ENCODE data around the gene HEG1.
A peak's percentile ranks its signal among the peaks of the same experiment; 100 is the strongest.

HEG1 gene

GRCh38 chr3:125055913-125056745 is at the start of gene HEG1:
TSS of gene HEG1 (minus strand) at chr3:125055997. CDS start at chr3:125055890, 107 bp downstream.
- Histone ChIP-seq H3K4me3 (ENCODE audit: low read depth in 1 of 2, low read length in 2 of 2) (peak within 1 kb of the TSS; percentile 85 to 86), H3K4me1 (ENCODE audit: control insufficient read depth in 1 of 2, insufficient read depth in 2 of 2, low read length in 2 of 2) (peaks cover 25 to 36% of the 10 kb centered on the region in 2 donors), H3K27me3 (ENCODE audit: control insufficient read depth in 1 of 2, insufficient read depth in 2 of 2, low read length in 2 of 2) (peaks cover 8 to 15% of the 10 kb centered on the region in 2 donors)

GRCh38 chr3:125105116-125105515 is 49.3 kb upstream of the HEG1 start:
- H3K9me3 ChIP-seq (ENCODE audit: control insufficient read depth in 1 of 2, low read length in 2 of 2), result no peaks in the 10 kb centered on the region
- no peak overlapping the region for H3K27ac ChIP-seq (ENCODE audit: low read depth, low read length)
- H3K27me3 ChIP-seq (ENCODE audit: control insufficient read depth in 1 of 2, insufficient read depth in 2 of 2, low read length in 2 of 2), result no peaks in the 10 kb centered on the region
- no peak overlapping the region for H3K9ac ChIP-seq (ENCODE audit: low read depth in 1 of 2, low read length in 2 of 2)
- H3K4me1 ChIP-seq (ENCODE audit: control insufficient read depth in 1 of 2, insufficient read depth in 2 of 2, low read length in 2 of 2), result peaks cover 0 to 2% of the 10 kb centered on the region in 2 donors
- H3K4me3 ChIP-seq (ENCODE audit: low read depth in 1 of 2, low read length in 2 of 2), result no peak overlapping the region
- H3K36me3 ChIP-seq (ENCODE audit: control insufficient read depth in 1 of 2, insufficient read depth in 2 of 2, low read length in 2 of 2), result peaks cover 0 to 14% of the 10 kb centered on the region in 2 donors

More at GRCh38 chr3:125055913-125056745, at the start of gene HEG1:
- no peaks in the 10 kb centered on the region for H3K9me3 ChIP-seq (ENCODE audit: control insufficient read depth in 1 of 2, low read length in 2 of 2)
- H3K27ac ChIP-seq (ENCODE audit: low read depth, low read length), result peak within 1 kb of the TSS; percentile 79
- no peaks in the 10 kb centered on the region for H3K36me3 ChIP-seq (ENCODE audit: control insufficient read depth in 1 of 2, insufficient read depth in 2 of 2, low read length in 2 of 2)
- H3K9ac ChIP-seq (ENCODE audit: low read depth in 1 of 2, low read length in 2 of 2), result peak within 1 kb of the TSS; percentile 58 to 59

- Histone ChIP-seq H3K9ac (ENCODE audit: low read depth in 1 of 2, low read length in 2 of 2) (no peak overlapping the region), H3K4me3 (ENCODE audit: low read depth in 1 of 2, low read length in 2 of 2) (no peak overlapping the region), H3K27me3 (ENCODE audit: control insufficient read depth in 1 of 2, insufficient read depth in 2 of 2, low read length in 2 of 2) (no peaks in the 10 kb centered on the region), H3K9me3 (ENCODE audit: control insufficient read depth in 1 of 2, low read length in 2 of 2) (no peaks in the 10 kb centered on the region), H3K4me1 (ENCODE audit: control insufficient read depth in 1 of 2, insufficient read depth in 2 of 2, low read length in 2 of 2) (no peaks in the 10 kb centered on the region), H3K36me3 (ENCODE audit: control insufficient read depth in 1 of 2, insufficient read depth in 2 of 2, low read length in 2 of 2) (peaks cover 0 to 14% of the 10 kb centered on the region in 2 donors), H3K27ac (ENCODE audit: low read depth, low read length) (no peak overlapping the region)
Measured at GRCh38 chr3:125104639-125105038, 48.8 kb upstream of the HEG1 start.

GRCh38 chr3:125103406-125103805 is 47.6 kb upstream of the HEG1 start:
- Histone ChIP-seq H3K27me3 (ENCODE audit: control insufficient read depth in 1 of 2, insufficient read depth in 2 of 2, low read length in 2 of 2) (no peaks in the 10 kb centered on the region), H3K9ac (ENCODE audit: low read depth in 1 of 2, low read length in 2 of 2) (no peak overlapping the region), H3K27ac (ENCODE audit: low read depth, low read length) (no peak overlapping the region), H3K36me3 (ENCODE audit: control insufficient read depth in 1 of 2, insufficient read depth in 2 of 2, low read length in 2 of 2) (peaks cover 0 to 14% of the 10 kb centered on the region in 2 donors), H3K4me1 (ENCODE audit: control insufficient read depth in 1 of 2, insufficient read depth in 2 of 2, low read length in 2 of 2) (peaks cover 0 to 7% of the 10 kb centered on the region in 2 donors), H3K4me3 (ENCODE audit: low read depth in 1 of 2, low read length in 2 of 2) (no peak overlapping the region), H3K9me3 (ENCODE audit: control insufficient read depth in 1 of 2, low read length in 2 of 2) (no peaks in the 10 kb centered on the region)

GRCh38 chr3:125102470-125102869 is 46.7 kb upstream of the HEG1 start:
- H3K27me3 ChIP-seq (ENCODE audit: control insufficient read depth in 1 of 2, insufficient read depth in 2 of 2, low read length in 2 of 2), result no peaks in the 10 kb centered on the region
- no peak overlapping the region for H3K27ac ChIP-seq (ENCODE audit: low read depth, low read length)
- peaks cover 0 to 10% of the 10 kb centered on the region in 2 donors for H3K4me1 ChIP-seq (ENCODE audit: control insufficient read depth in 1 of 2, insufficient read depth in 2 of 2, low read length in 2 of 2)
- H3K9ac ChIP-seq (ENCODE audit: low read depth in 1 of 2, low read length in 2 of 2), result no peak overlapping the region
- no peak overlapping the region for H3K4me3 ChIP-seq (ENCODE audit: low read depth in 1 of 2, low read length in 2 of 2)
- no peaks in the 10 kb centered on the region for H3K9me3 ChIP-seq (ENCODE audit: control insufficient read depth in 1 of 2, low read length in 2 of 2)
- H3K36me3 ChIP-seq (ENCODE audit: control insufficient read depth in 1 of 2, insufficient read depth in 2 of 2, low read length in 2 of 2), result peaks cover 0 to 10% of the 10 kb centered on the region in 2 donors

GRCh38 chr3:125098611-125099291 is 43.0 kb upstream of the HEG1 start:
- H3K4me1 ChIP-seq (ENCODE audit: control insufficient read depth in 1 of 2, insufficient read depth in 2 of 2, low read length in 2 of 2), result peaks cover 0 to 10% of the 10 kb centered on the region in 2 donors
- H3K27me3 ChIP-seq (ENCODE audit: control insufficient read depth in 1 of 2, insufficient read depth in 2 of 2, low read length in 2 of 2), result no peaks in the 10 kb centered on the region
- H3K9me3 ChIP-seq (ENCODE audit: control insufficient read depth in 1 of 2, low read length in 2 of 2), result no peaks in the 10 kb centered on the region
- H3K36me3 ChIP-seq (ENCODE audit: control insufficient read depth in 1 of 2, insufficient read depth in 2 of 2, low read length in 2 of 2), result no peaks in the 10 kb centered on the region
- H3K27ac ChIP-seq (ENCODE audit: low read depth, low read length), result no peak overlapping the region
- no peak overlapping the region for H3K9ac ChIP-seq (ENCODE audit: low read depth in 1 of 2, low read length in 2 of 2)
- no peak overlapping the region for H3K4me3 ChIP-seq (ENCODE audit: low read depth in 1 of 2, low read length in 2 of 2)

GRCh38 chr3:125090649-125091048 is 34.9 kb upstream of the HEG1 start:
- Histone ChIP-seq H3K4me3 (ENCODE audit: low read depth in 1 of 2, low read length in 2 of 2) (no peak overlapping the region), H3K9me3 (ENCODE audit: control insufficient read depth in 1 of 2, low read length in 2 of 2) (no peaks in the 10 kb centered on the region), H3K9ac (ENCODE audit: low read depth in 1 of 2, low read length in 2 of 2) (no peak overlapping the region), H3K36me3 (ENCODE audit: control insufficient read depth in 1 of 2, insufficient read depth in 2 of 2, low read length in 2 of 2) (peaks cover 0 to 12% of the 10 kb centered on the region in 2 donors), H3K27ac (ENCODE audit: low read depth, low read length) (no peak overlapping the region), H3K4me1 (ENCODE audit: control insufficient read depth in 1 of 2, insufficient read depth in 2 of 2, low read length in 2 of 2) (no peaks in the 10 kb centered on the region), H3K27me3 (ENCODE audit: control insufficient read depth in 1 of 2, insufficient read depth in 2 of 2, low read length in 2 of 2) (no peaks in the 10 kb centered on the region)

- Histone ChIP-seq H3K4me3 (ENCODE audit: low read depth in 1 of 2, low read length in 2 of 2) (no peak overlapping the region), H3K36me3 (ENCODE audit: control insufficient read depth in 1 of 2, insufficient read depth in 2 of 2, low read length in 2 of 2) (peaks cover 0 to 12% of the 10 kb centered on the region in 2 donors), H3K4me1 (ENCODE audit: control insufficient read depth in 1 of 2, insufficient read depth in 2 of 2, low read length in 2 of 2) (no peaks in the 10 kb centered on the region), H3K27ac (ENCODE audit: low read depth, low read length) (no peak overlapping the region), H3K9ac (ENCODE audit: low read depth in 1 of 2, low read length in 2 of 2) (no peak overlapping the region), H3K9me3 (ENCODE audit: control insufficient read depth in 1 of 2, low read length in 2 of 2) (no peaks in the 10 kb centered on the region), H3K27me3 (ENCODE audit: control insufficient read depth in 1 of 2, insufficient read depth in 2 of 2, low read length in 2 of 2) (no peaks in the 10 kb centered on the region)
Measured at GRCh38 chr3:125087768-125088391, 32.1 kb upstream of the HEG1 start.

- H3K27me3 ChIP-seq (ENCODE audit: control insufficient read depth in 1 of 2, insufficient read depth in 2 of 2, low read length in 2 of 2), result no peaks in the 10 kb centered on the region
- H3K36me3 ChIP-seq (ENCODE audit: control insufficient read depth in 1 of 2, insufficient read depth in 2 of 2, low read length in 2 of 2), result peaks cover 0 to 18% of the 10 kb centered on the region in 2 donors
- no peaks in the 10 kb centered on the region for H3K9me3 ChIP-seq (ENCODE audit: control insufficient read depth in 1 of 2, low read length in 2 of 2)
- H3K4me3 ChIP-seq (ENCODE audit: low read depth in 1 of 2, low read length in 2 of 2), result no peak overlapping the region
- H3K4me1 ChIP-seq (ENCODE audit: control insufficient read depth in 1 of 2, insufficient read depth in 2 of 2, low read length in 2 of 2), result no peaks in the 10 kb centered on the region
- H3K9ac ChIP-seq (ENCODE audit: low read depth in 1 of 2, low read length in 2 of 2), result no peak overlapping the region
- H3K27ac ChIP-seq (ENCODE audit: low read depth, low read length), result no peak overlapping the region
Measured at GRCh38 chr3:125085166-125085565, 29.4 kb upstream of the HEG1 start.

- Histone ChIP-seq H3K4me1 (ENCODE audit: control insufficient read depth in 1 of 2, insufficient read depth in 2 of 2, low read length in 2 of 2) (no peaks in the 10 kb centered on the region), H3K9me3 (ENCODE audit: control insufficient read depth in 1 of 2, low read length in 2 of 2) (no peaks in the 10 kb centered on the region), H3K27ac (ENCODE audit: low read depth, low read length) (no peak overlapping the region)
Measured at GRCh38 chr3:125083776-125084175, 28.0 kb upstream of the HEG1 start.

More at GRCh38 chr3:125083776-125084175, 28.0 kb upstream of the HEG1 start:
- Histone ChIP-seq H3K9ac (ENCODE audit: low read depth in 1 of 2, low read length in 2 of 2) (no peak overlapping the region), H3K36me3 (ENCODE audit: control insufficient read depth in 1 of 2, insufficient read depth in 2 of 2, low read length in 2 of 2) (peaks cover 0 to 18% of the 10 kb centered on the region in 2 donors), H3K27me3 (ENCODE audit: control insufficient read depth in 1 of 2, insufficient read depth in 2 of 2, low read length in 2 of 2) (no peaks in the 10 kb centered on the region), H3K4me3 (ENCODE audit: low read depth in 1 of 2, low read length in 2 of 2) (no peak overlapping the region)

All from duodenal mucosa (tissue), 2 donors.